T1000 (cell line): ENCODE measurements around the gene MUS81.
"Not testable (repeated sequence)": the region's sequence is repeated elsewhere in the genome, so short reads cannot be mapped to it uniquely, and the experiment has no call there.

Experiments used
- DNase-seq: peaks from one replicate; lab custom pipeline; 2025; ENCODE audit warnings: mixed read lengths; lab: John Stamatoyannopoulos, UW

MUS81 gene

GRCh38 chr11:65873318-65874156 is 13.3 kb downstream of the MUS81 start:
- DNase-seq: peak; percentile 96

GRCh38 chr11:65879617-65880016 is 19.4 kb downstream of the MUS81 start, which contains the start of gene CTSW:
Gene CTSW, plus strand, starts transcription at chr11:65879837. Its CDS starts 18 bp downstream, at chr11:65879855.
- no peak for DNase-seq

- DNase-seq: no peak
These were observed 19.8 kb downstream of the MUS81 start for GRCh38 chr11:65880027-65880426.

- DNase-seq: no peak
These were observed 20.7 kb downstream of the MUS81 start for GRCh38 chr11:65880844-65881421.

- no peak for DNase-seq
These were observed 22.2 kb downstream of the MUS81 start for GRCh38 chr11:65882120-65883057.

- DNase-seq: no peak
These were observed 23.0 kb downstream of the MUS81 start for GRCh38 chr11:65883058-65883761.

- DNase-seq: no peak
These were observed 23.8 kb downstream of the MUS81 start for GRCh38 chr11:65883786-65884715.

- peak; percentile 72 for DNase-seq
These were observed 24.5 kb downstream of the MUS81 start for GRCh38 chr11:65884716-65885092.

- no peak for DNase-seq
These were observed 25.0 kb downstream of the MUS81 start for GRCh38 chr11:65885231-65885630.

GRCh38 chr11:65885808-65886536 is 25.7 kb downstream of the MUS81 start:
- DNase-seq: no peak

GRCh38 chr11:65886826-65887722 is 26.8 kb downstream of the MUS81 start:
- DNase-seq: no peak

GRCh38 chr11:65887723-65888162 is 27.5 kb downstream of the MUS81 start:
- no peak for DNase-seq

GRCh38 chr11:65888163-65888814 is 28.1 kb downstream of the MUS81 start, which contains the start of gene FIBP:
Gene FIBP, minus strand, starts transcription at chr11:65888471. Its CDS starts 53 bp downstream, at chr11:65888418.
- peak; percentile 96 for DNase-seq

GRCh38 chr11:65890324-65891218 is 30.3 kb downstream of the MUS81 start, which contains the start of gene CCDC85B:
Gene CCDC85B, plus strand, starts transcription at chr11:65890673. Its CDS starts 111 bp downstream, at chr11:65890784.
- DNase-seq: peak; percentile 98

- DNase-seq: peak; percentile 86
These were observed 31.2 kb downstream of the MUS81 start for GRCh38 chr11:65891219-65892136.

- not testable (repeated sequence) for DNase-seq
These were observed 31.9 kb downstream of the MUS81 start for GRCh38 chr11:65892137-65892540.
